Femur (tissue), 1 donor: Measurements from ENCODE around the gene UEVLD.
A peak's percentile ranks its signal among the peaks of the same experiment; 100 is the strongest.
"Not testable (repeated sequence)": the region's sequence is repeated elsewhere in the genome, so short reads cannot be mapped to it uniquely, and the experiment has no call there.

ENCODE experiments used
- DNase-seq: peaks from one replicate; pipeline ENCODE4 v3.0.0-alpha.2; 2017

UEVLD gene

DNA sequence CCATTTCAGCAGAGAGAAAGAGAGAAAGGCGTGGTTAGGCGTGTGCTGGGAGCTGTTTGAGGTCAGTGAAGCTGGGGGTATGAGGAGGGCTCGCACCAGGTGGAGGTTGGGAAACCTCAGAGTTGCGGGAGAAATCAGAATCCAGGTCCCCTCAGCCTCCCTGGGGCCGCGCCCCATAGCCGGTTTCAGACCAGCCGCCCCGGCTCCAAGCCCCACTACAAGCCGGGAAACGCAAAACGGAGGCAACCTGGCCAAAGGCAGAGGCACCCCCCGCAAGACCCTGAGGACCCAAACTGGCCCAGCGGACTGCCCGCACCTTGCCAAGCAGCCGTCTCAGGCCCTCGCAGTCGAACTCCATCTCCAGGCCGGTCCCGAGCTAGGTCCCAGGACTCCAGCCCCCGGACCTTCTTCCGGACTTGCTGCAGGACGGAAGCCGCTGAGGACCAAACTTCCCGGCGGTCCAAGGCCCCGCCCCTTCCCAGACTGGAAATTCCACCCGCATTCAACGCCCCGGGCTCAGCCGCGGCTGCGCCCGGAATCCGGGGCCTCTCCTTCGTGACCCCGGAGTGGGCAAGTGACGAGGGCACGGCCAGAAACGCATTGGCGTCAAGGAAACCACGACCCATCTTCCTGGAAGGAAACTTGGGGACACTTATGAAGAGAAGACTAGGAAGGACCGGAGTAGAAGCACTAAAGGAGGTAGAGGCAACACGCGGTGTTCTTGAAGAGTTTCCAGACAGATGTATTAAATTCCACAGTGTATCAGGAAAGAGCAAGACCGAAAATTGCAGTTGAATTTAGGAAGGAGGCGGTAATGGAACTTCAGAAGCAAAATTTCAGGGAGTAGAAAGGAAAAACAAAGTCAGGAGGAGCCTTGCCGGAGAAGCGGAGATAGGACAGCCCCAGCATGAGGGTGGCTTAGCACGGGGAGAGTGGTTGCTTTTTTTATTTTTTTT lies at the start of gene UEVLD:
UEVLD (minus strand) TSS at position 438 of the 956 bp plus-strand sequence; CDS start at position 358, 80 bp downstream.
- peak; percentile 94 for DNase-seq

DNA sequence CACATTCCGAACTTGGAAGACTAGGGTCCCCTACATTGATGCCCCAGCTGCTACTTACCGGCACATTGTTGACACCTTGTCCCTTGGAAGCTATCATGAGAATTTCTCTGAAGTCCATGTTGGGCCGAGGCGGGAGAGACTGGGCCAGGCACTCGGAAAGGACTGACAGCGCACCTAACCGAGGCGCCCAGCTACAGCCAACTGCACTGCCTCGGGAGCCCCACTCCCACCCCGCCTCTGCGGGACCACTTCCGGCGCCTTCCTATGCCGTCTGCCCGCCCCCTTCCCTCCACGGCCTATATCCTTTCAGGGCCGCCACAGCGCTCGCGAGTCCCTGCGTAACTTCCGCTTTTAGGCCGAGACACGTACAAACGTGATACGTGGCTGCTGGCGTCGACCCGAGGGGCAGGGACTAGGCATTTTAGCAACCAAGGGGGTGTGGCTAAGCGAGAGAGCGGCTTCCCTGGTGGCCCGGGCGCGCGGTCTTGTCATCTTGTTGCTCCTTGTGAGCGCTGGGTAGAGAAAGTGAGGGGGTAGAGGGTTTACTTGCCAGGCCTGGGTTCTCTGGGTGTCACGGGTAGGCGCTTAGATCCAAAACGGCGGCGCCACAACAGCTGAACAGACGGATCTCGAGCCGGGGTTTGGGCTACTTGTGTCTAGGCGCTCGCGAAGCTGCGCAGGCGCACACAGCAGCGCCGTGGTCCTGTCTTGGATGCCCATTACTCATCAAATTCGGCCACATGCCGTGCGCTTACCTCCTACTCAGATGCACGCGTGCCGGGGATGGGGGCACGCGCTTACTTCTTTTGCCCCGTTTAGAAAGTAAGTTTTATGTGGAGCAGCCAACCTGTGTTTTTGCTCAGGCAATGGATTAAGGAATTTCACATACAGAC lies 45.9 kb upstream of the UEVLD start, which contains the start of gene SPTY2D1:
SPTY2D1 (minus strand) TSS at position 203 of the 893 bp plus-strand sequence; CDS start at position 118, 85 bp downstream.
- DNase-seq, result peak; percentile 100

DNA sequence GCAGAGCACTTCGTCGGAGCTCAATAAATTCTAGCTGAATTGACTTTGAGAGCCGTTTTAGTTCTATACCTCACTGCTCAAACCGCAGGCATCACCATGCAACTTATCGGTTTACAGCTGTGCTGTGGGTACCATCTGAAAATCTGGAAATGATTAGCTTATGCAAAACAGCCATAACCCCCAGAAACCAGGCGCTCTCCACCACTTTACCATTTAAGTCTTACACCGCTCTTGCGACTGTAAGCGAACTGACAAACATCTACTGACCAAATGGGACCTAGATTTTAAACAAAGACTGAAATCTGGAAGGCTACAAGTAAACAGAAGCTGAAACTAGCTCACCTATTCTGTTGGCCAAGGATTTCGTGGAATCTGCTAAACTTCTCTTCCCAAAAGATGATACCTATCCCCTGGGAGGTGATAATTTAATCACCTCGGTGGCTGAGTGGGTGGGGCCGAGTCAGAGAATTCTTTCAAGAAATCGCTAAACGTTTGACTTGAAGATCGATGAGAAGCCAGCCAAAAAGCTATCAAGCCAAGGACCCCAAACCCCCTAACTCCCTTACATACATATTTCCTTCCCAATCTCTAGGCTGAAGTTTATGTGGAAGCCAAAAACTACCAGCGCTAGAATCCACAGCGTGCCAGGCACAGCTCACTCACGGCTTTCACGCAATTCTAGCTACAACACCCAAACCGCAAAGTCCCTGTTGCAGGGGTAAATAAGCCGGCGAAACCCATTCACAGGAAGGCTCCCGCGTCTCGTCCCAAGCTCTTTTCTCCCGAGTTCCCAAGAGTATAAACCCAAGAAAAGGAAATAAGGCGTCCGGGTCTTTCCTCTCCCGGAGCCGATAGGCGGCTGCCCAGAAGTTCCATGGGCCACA lies 45.0 kb upstream of the UEVLD start:
- DNase-seq, result peak; percentile 18

DNA sequence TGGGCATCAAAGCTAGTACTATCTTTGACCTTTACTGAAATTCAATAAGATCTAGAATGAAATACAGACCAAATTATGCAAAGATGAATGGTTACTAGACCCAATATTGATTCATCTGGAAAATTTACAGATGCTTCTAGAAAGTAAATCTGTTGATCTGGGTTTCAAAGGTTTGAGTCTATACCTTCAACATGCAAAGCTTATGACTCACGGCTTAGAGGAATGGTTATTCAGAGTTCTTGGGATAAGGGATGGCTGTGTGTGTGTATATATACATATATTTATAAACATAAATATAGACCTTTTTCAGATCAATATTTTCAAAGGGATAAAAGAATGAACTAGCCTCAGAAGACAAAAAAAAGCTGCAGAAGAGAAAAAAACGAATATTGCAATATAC lies 44.3 kb upstream of the UEVLD start:
- DNase-seq, result no peak

DNA sequence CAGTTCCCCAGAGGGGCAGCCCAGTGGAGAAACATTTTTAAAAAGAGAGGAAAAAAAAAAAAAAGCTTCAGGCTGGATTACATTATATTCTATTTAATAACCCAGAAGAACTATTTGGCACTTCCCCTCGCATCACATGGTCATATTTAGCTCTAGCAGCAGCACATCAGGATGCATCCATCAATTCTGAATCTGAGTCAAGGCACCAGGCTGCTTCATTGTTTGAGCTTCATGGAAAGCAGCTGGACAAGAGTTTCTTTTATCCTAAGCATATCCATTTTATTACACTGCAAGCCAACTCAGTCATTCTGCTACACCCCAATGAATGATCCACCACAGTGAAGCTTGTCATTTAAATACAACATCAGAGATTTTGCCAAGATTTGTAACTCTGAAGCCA lies 35.6 kb upstream of the UEVLD start:
- no peak for DNase-seq

DNA sequence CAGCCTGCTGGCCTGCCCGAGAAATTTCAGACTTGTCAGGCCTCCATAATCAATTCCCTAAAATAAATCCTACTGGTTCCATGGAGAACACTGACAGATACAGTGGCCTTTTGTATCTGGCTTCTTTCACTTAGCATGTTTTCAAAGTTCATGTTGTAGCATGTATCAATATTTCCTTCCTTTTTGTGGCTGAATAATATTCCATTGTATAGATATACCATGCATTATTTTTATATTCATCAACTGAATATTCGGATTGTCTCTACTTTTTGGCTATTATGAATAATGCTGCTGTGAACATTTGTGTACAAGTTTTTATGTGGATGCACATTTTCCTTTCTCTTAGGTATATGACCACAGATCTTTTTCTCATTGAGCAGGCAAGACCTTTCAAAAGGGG lies 35.2 kb upstream of the UEVLD start:
- no peak for DNase-seq

DNA sequence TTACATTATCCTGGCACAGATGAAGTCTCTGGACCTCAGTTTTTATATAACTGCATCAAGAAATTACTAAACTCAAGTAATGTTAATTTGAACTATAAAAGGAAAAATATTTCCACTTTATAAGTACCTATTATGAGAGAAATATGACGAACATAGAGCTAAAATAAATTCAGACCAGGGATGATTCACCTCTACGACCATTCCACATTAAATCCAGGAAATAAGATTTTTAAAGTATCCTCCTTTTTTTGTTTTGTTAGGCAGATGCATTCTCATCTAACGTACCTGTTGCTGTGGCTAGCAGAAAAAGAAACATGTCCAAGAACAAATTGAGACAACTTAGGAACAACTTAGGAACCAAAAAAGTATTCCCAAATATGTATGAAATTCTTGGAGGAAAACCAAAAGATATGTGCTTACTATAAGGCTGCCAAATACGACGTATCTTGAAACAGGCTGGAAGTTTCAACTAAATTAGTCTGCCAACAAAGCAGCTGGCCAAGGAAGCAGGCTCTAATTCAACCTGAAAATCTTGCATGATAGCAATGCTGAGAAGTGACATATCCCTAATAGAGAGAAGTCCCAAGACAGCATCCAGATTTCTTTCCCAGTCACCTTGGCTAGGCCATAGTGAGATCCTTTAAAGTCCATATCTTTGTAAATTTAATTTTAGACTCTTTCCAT lies 29.9 kb upstream of the UEVLD start:
- no peak for DNase-seq

DNA sequence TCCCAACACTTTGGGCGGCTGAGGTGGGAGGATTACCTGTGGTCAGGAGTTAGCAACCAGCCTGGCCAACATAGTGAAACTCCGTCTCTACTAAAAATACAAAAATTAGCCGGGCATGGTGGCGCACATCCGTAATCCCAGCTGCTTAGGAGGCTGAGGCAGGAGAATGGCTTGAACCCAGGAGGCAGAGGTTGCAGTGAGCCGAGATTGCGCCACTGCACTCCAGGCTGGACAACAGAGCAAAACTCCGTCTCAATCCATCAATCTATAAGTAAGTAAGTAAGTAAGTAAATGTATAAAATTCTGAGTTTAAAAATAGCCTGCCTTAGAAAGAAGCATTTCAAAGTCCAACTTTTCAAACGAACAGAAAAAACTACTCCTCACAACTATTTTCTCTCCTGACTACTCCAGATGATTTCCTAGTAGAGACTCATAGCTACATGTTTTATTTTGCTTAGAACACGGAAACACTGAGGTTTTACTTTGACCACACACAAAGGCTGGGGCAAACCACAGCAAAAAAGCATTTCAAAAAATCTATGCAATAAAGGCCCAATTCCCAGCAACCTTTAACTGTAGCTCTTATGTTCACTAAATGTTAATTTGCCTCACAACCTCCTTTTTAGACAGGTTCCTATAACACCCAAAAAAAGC lies 29.3 kb upstream of the UEVLD start:
- DNase-seq, result peak; percentile 35

DNA sequence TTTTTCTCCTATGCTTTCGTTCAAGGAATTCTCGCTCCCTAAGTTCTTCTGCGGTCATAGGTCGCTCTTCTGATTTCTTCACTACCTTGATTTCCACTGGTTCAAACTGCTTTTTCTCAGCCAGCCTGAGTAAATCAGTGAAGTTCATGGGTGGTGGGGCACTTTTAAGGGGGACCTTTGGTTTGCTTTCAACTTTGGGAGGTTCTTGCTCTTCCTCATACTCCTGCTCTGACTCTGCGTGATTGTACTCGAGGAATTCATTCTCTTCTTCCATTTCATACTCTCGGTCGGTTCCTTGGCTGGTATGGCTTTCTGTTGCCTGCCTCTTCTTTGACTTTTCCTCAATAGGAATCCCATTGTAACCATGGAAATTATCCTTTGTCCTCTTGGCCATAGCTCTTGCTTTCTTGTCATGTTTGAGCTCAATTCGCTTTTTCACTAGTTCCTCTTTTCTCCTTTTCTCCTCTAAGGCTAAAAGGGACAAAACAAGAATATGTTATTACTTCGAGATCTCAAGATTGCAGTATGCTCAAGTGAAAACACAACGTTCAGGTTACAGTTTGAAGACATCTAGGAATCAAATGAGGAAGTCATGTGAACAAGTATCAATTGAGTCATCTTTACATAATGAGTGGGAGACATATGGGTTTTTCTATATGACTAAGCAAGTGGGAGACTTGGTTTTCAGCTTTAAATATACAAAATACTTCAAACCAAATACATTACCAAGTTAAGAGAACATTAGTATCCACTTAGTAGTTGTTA lies 27.3 kb upstream of the UEVLD start:
- no peak for DNase-seq

DNA sequence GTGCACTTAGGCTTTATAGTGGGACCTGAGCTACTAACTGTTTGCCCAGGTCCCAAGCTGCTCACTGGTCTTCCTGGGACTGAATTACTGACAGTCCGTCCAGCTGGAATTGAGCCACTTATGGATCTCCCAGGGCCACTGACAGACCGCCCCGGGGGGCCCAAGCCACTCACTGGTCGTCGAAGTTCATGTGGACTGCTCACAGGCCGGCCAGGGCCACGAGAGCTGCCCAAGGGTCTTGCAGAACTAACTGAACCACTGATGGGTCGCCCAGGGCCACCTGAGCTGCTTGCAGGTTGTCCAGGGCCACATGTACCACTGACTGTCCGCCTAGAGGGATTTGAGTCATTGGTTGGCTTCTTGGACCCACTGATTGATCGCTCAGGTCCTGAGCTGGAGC lies 26.1 kb upstream of the UEVLD start:
- DNase-seq, result no peak

DNA sequence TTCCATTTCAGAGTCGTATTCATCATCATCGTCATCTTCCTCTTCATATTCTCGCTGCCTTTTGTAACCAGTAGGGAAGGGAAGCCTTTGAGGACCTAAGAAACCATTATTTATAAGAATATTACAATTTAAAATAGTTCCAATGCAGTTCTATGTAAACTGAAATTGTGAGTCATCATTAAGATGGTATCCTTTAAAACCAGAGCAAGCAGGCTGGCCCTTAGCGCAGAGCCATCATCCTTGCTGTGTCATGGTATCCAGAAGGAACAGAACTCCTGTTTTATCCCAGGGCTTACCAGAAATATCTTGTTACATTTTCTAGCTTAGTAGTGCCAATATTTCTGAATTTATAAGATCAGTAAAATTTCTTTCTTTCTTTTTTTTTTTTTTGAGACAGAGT lies 23.9 kb upstream of the UEVLD start:
- DNase-seq, result no peak

DNA sequence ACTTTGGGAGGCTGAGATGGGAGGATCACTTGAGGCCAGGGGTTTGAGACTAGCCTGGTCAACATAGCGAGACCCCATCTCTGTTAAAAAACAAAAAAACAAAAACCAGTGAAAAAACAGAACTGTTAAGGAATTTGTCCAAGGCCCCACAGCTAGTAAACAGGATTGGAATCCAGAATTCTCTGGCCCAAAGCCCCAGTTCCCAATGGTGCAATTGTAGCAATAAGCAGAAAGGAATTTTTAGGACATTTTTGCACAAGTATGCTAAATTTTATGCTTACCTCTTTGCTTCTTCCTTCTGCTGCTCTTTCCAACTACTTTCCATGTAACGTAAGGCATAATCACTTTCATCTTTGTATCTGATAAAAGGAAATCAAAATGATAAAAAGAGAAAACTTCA lies 22.7 kb upstream of the UEVLD start:
- no peak for DNase-seq

DNA sequence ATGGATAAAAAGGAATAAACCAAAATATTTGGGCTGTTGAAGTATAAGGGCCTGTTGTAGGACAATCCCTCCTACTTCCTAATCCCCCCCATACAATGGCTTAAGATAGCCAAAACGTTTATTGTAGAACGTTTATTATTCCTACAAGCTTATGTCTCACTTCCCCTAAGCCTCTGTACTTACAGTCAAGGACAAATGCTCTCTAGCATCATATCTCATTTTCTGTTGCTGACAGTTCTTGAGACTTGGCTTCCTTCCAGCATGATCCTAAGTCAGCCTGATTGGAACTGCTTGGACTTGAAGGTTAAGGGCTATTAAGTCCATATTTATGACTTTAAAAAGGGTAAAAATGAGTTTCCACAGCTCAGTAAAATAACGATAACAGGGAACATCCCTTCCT lies 19.8 kb upstream of the UEVLD start:
- DNase-seq, result no peak

DNA sequence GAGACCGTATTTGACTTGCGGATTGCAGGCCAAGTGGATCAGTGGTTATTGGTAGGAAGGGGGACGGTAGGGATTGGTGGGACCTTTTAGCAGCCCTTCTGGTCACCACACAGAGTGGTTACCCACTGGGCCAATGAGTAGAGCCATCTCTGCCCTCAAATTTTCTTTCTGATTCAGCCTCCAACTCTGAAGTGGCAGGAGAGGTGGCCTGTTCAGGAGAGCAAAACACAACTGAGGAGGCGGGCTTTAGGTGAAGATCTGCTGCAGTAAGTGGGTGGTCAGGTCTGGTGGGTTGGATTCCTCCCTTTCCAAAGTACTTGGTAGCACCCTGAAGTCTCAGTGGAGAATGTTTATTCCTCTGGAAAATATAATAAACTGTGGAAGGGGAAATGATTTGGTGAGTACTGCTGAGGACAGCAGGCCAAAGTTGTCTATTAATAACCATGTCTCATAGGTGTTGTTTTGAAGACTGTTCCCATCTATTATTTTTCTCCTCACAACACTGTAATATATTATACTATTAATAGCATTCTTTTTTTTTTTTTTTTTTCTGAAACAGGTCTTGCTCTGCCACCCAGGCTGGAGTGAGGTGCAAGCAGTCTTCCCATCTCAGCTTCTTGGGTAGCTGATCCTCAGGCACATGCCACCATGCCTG lies 12.5 kb upstream of the UEVLD start:
- DNase-seq, result no peak

DNA sequence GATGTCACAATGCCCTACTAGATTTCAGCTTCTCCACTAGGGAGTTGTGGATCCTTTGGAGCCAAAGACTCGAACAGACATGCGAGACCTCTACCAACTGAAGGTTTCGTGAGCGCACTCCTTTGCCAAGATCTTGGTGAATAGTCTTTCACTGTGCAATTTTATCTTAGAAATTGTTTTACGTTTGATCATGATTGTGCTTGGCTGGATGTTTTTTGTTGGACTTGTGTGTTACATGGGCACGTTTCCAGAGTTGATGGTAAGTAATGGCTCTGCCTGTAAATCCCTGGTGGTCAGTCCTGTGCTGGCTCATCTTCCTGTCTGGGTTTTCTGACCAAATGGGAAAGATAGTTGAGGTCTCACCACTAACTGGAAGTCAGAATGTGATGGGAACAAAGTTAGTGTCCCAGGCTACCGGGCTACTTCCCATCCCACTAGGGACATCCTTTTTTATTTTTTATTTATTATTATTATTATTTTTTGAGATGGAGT lies 11.3 kb upstream of the UEVLD start, which contains the start of gene MISFA:
MISFA (plus strand) TSS at position 51 of the 492 bp plus-strand sequence; CDS start at position 191, 140 bp downstream.
- DNase-seq, result no peak

DNA sequence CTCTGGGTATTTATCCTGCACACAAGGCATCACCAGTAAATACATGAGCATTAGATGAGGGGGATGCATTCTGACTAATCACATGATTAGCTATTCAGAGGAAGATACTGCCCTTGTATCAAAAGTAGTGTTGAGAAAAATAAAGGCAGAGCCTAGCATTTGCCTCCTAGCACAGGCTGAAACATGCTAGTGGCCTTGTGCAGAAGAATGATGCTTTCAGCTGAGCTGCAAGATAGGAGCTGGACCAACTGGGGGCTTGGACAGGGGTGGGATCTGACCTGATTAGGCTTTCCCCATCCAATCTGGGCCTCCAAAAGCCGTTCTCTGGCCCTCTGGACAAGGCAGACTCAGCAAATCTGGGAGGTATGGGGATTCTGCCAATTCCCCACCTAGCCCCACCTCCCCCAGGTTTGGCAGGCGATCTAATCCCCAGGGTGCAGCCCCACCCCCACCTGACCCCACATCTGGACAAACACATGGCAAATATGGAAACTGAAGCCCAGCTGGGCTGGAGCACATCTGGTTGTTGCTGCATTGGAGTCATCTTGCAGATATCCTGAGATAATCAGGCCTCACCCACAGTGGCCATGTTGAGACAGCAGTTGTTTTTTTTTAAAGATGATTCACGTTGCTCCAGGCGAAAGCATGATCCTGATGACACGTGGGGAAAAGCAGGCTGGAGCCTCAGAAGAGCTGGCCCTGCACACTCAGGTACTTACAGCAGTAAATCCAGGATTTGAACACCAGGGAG lies 6.6 kb upstream of the UEVLD start:
- no peak for DNase-seq

DNA sequence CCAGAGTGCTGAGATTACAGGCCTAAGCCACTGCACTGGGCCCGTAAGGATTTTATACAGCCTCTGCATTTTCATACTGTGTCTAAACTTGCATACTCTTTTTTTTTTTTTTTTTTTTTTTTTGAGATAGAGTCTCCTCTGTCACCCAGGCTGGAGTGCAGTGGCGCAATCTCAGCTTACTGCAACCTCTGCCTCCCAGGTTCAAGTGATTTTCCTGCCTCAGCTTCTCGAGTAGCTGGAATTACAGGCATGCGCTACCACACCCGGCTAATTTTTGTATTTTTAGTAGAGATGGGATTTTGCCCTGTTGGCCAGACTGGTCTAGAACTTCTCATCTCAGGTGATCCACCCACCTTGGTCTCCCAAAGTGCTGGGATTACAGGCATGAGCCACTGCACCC lies 5.6 kb upstream of the UEVLD start:
- DNase-seq, result not testable (repeated sequence)

DNA sequence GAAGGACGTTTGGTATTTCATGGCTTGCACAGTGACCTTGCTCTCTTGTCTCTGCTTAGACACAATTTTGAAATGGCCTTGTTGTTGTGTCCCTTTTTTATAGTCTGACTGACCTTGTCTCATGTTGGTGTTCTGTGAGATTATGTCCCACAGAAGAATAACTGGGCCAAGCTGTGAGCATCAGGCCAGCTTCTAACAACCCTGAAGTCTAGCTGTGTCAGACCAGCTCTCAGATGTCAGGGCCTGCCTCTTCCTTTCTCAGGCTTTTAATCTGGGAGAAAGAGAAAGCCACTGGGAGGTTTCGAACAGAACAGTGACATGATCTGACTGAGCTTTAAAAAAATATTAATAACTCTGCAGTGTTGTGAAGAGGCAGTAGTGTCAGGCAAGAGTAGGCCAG lies 2.0 kb upstream of the UEVLD start:
- DNase-seq, result no peak

DNA sequence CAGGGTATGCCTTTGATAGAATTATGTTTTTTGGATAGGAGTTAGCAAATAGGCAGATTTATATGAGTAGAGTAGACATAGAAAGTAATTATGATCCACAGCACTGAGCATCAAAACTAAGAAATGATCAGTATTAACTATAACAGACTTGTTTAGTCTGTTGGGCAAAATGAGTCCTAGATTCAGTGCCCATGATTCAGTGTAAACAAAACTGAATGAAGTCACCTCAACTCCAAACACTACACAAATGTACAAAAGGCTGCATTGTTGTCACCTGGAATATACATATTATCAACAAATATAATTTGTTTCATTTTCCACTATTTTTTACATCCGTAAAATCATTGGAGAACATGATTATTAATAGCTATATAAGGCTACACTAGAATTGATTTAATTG lies 6.7 kb downstream of the UEVLD start:
- DNase-seq, result no peak
